GM23248 (cell line): ENCODE results near the gene EIPR1.

Source experiments
- EZH2 ChIP-seq: fragments of 200-600 bp; sonication (generic); IDR thresholded peaks from 2 replicates; pipeline ENCODE4 v1.6.1; 2018; ENCODE audit warnings: antibody characterized with exemption, mild to moderate bottlenecking; ENCODE audit not compliant: insufficient read depth, poor library complexity, severe bottlenecking
- EZH2phosphoT487 ChIP-seq: fragments of 200-600 bp; sonication (generic); IDR thresholded peaks from 2 replicates; pipeline ENCODE4 v1.6.1; 2018; ENCODE audit warnings: antibody characterized with exemption, moderate library complexity, mild to moderate bottlenecking, low read depth; ENCODE audit not compliant: insufficient read depth

DNA sequence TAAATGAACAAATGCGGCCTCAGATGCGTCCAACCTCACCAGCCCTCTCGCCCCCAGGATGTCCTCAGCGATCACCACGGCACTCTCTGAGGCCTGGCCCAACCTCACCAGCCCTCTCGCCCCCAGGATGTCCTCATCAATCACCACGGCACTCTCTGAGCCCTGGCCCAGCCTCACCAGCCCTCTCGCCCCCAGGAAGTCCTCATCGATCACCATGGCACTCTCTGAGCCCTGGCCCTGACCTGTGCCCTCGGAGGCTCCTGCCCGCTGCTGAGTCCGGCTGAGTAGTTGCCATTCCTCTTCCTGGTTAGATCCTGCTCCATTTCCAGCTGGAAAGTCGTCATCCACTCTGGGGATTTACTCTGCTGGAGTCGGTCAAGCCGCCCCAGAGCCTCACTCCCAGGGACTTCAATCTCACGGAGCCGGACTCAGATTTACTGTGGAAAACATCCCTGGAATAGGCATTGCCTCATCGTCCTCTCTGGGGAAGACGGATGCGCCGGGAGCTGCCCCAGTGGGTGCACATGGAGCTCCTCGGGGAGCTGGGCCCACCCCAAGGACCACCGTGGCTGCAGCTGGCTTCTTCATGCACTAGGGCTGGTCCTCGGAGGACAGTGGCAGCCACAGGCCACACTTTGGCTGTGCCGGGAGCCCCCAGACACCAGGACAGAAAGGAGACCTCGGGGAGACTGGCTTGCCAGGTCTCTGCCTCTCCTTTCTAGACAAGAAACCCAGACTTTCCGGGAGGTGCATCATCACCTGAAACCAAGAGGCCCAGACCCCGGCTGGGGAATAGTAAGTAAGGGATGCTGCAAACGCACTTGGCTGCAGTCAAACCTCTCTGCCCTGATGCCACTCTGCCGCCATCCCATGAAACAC lies 230.6 kb downstream of the EIPR1 start:
- TF ChIP-seq EZH2, result no peak
- no peak for TF ChIP-seq EZH2phosphoT487
